Activated T-cell treated with anti-CD3 and anti-CD28 coated beads, Interleukin-2, amount 50 U/mL, for 72 hours (primary cell): ENCODE measurements around the gene ABCD2. TPM values are rescaled to one million over a fixed set of nuclear protein-coding genes. Genes with fewer than 3 reads are reported as not detected.

Experiments used
- ATAC-seq, 2 donors: fragments of 150-1000 bp; cut with Tn5 transposase; replicated peaks in 1 of 2; 2 replicates each; pipeline ENCODE4 v1.10.0; 2021; ENCODE audit warnings: moderate library complexity in 2 of 2, mild to moderate bottlenecking in 1 of 2
- DNase-seq, 2 donors: peaks; one replicate each; pipeline ENCODE4 v3.0.0; 2021 to 2022; ENCODE audit warnings: mixed read lengths in 1 of 2
- H3K27ac Mint-ChIP-seq: one replicate; pipeline ENCODE4 v1.8.0; 2022; ENCODE audit warnings: mild to moderate bottlenecking, moderate library complexity, mixed read lengths
- H3K27me3 Mint-ChIP-seq: one replicate; pipeline ENCODE4 v1.8.0; 2022; ENCODE audit warnings: low read depth, mixed read lengths
- H3K36me3 Mint-ChIP-seq, 2 donors: one replicate each; pipeline ENCODE4 v1.8.0; 2022; ENCODE audit warnings: mixed read lengths in 2 of 2, mild to moderate bottlenecking in 1 of 2; ENCODE audit not compliant: insufficient read depth in 2 of 2
- H3K4me1 Mint-ChIP-seq: one replicate; pipeline ENCODE4 v1.8.0; 2022; ENCODE audit warnings: low read depth, mixed read lengths
- H3K4me3 Mint-ChIP-seq, 2 donors: one replicate each; pipeline ENCODE4 v1.8.0; 2022; ENCODE audit warnings: mild to moderate bottlenecking in 2 of 2, mixed read lengths in 2 of 2, moderate library complexity in 2 of 2
- H3K9me3 Mint-ChIP-seq, 2 donors: one replicate each; pipeline ENCODE4 v1.8.0; 2022; ENCODE audit warnings: mixed read lengths in 2 of 2
- total RNA-seq, 2 donors: library from RNA; stranded (reverse); gene quantifications; one replicate each; pipeline ENCODE4 v1.2.3, GENCODE V29; 2022

The ABCD2 gene
- total RNA-seq, 2 donors from 2014 or later: 10.0 to 11.2 TPM

DNA sequence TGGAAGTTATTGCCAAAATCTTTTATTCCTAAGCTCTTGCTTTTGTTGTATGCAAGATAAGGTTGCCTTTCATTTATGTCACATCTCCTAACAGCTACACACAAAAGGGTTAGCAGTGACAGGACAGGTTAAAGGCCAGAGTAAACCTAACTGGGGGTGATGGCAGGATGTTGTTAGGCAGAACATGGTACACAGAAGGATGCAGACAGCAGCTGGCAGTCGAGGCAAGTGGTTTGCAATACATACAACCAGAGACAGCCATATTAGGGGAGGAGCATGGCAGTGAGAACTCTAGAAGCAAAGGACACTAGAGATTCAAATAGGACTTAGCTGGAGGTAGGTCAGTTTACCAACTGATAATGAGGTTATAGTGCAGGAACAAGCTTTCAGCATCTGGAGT is 2.7 kb upstream of the ABCD2 start:
- peaks cover 5 to 10% of the 10 kb centered on the region in 2 donors for H3K36me3 Mint-ChIP-seq
- ATAC-seq (no peak), DNase-seq (peak; percentile 4 to 28)
- H3K27ac Mint-ChIP-seq: peak overlapping the region; percentile 73
- peaks cover 59% of the 10 kb centered on the region for H3K4me1 Mint-ChIP-seq
- no peaks in the 10 kb centered on the region for H3K27me3 Mint-ChIP-seq
- H3K9me3 Mint-ChIP-seq: peaks cover 0 to 2% of the 10 kb centered on the region in 2 donors
- peak overlapping the region; percentile 62 to 63 for H3K4me3 Mint-ChIP-seq

DNA sequence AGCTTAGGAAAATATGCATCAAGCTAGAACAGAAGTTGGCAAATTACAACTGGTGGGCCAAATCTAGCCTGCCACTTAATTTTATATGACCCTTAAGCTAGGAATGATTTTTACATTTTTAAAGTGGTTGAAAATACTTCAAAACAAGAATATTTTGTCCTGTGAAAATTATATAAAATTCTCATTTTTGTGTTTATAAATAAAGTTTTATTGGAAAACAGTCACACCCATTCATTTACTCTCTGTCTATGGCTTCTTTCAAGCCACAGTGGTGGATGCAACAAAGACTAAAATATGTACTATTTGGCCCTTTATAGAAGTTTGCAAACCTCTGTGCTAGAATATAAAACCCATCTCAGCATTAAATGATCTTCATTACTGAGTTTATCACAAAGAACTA is 2.1 kb upstream of the ABCD2 start:
- ATAC-seq: no peak
- peaks cover 55% of the 10 kb centered on the region for H3K4me1 Mint-ChIP-seq
- H3K9me3 Mint-ChIP-seq: peaks cover 0 to 2% of the 10 kb centered on the region in 2 donors
- no peak for DNase-seq
- H3K4me3 Mint-ChIP-seq: peak overlapping the region; percentile 63 to 78
- peak overlapping the region; percentile 73 for H3K27ac Mint-ChIP-seq
- peaks cover 6 to 10% of the 10 kb centered on the region in 2 donors for H3K36me3 Mint-ChIP-seq
- no peaks in the 10 kb centered on the region for H3K27me3 Mint-ChIP-seq

DNA sequence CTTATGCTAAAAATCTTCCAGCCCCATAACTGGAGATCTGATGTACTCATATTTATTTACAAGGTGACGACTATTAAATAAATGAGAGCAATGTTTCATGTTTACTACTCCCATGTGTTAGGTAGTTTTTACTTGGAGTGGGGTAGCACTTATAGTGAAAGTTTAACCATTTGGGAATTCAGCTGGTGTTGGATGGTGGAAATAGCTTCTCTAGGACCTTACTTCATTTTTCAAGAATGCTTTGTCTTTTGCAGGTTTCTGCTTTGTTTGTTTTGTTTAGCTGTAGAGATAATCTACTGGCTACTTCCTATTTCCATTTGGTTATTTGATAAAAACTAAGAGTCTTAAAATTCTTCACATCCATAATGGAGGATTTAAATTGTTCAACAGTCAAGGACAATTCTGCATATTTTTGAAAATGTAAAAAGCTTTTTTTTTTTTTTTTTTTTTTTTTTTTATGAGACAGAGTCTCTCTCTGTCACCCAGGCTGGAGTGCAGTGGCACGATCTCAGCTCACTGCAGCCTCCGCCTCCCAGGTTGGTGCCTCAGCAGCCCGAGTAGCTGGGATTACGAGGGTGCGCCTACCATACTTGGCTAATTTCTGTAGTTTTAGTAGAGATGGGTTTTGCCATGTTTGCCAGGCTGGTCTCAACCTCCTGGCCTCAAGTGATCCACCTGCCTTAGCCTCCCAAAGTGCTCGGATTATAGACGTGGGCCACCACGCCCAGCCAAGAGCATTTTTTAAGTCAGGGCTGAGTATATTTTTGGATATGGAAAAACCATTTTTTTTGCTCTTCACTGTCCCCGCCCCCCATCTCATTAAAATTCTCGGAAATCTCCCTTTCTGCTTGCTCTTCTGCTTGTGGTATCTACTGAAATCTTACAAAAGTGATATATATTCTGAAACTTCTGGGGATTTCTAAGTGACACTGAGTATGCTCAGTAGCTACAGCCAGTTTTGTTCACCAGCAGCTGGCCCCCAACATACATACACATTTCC is 1.4 kb upstream of the ABCD2 start:
- peak overlapping the region; percentile 73 for H3K27ac Mint-ChIP-seq
- peaks cover 0 to 2% of the 10 kb centered on the region in 2 donors for H3K9me3 Mint-ChIP-seq
- H3K4me1 Mint-ChIP-seq: peaks cover 48% of the 10 kb centered on the region
- H3K36me3 Mint-ChIP-seq: peaks cover 6 to 10% of the 10 kb centered on the region in 2 donors
- DNase-seq: peak; percentile 65 to 74
- H3K4me3 Mint-ChIP-seq: peak overlapping the region in 1 of 2 donors; percentile 78
- H3K27me3 Mint-ChIP-seq: no peaks in the 10 kb centered on the region
- ATAC-seq: peak; percentile 72 to 75

DNA sequence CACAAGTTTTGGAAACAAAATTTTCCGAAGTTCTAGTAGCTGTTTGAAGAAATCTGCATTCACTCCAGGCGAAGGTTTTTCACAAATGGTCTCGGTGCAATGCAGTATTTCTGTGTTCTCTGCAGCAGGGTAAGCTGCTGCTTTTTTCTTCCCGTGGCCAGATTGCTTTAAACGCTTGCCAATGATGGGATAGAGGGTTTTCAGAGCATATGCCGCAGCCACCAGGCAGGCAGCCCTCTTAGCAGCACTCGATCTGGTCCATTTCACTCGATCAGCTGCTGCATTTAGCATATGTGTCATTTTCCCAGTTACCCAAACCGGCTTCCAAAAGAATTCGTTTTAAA is 315 bp downstream of the ABCD2 start:
- peak; percentile 9 to 35 for DNase-seq
- Mint-ChIP-seq H3K9me3 (peaks cover 0 to 2% of the 10 kb centered on the region in 2 donors), H3K4me3 (no peak overlapping the region)

DNA sequence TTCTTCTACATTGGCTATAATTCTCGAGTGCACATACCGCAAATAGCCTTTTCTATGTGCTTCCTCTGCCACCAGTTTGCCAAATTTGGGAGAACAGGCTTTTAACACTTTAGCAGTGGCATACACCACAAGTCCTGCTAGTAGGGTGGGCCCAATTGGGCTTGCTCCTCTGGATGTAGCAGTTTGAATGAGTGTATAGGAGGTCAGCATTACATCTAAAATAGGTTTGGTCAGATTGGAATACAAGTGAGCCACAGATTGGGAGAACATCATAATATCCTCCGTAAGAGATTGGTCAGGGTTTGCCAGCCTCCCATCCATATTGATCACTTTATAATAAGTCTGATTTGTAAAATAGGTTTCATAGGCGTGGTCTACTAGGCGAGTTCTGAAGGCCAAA is 902 bp downstream of the ABCD2 start:
- H3K36me3 Mint-ChIP-seq: peaks cover 6 to 9% of the 10 kb centered on the region in 2 donors
- H3K4me1 Mint-ChIP-seq: peaks cover 34% of the 10 kb centered on the region
- peaks cover 0 to 2% of the 10 kb centered on the region in 2 donors for H3K9me3 Mint-ChIP-seq
- DNase-seq (peak in 1 of 2 donors; percentile 3), ATAC-seq (no peak)
- no peaks in the 10 kb centered on the region for H3K27me3 Mint-ChIP-seq
- H3K4me3 Mint-ChIP-seq: no peak overlapping the region
- no peak overlapping the region for H3K27ac Mint-ChIP-seq

More for the DNA sequence above, 315 bp downstream of the ABCD2 start:
- peak; percentile 8 to 13 for ATAC-seq
- peaks cover 6 to 9% of the 10 kb centered on the region in 2 donors for H3K36me3 Mint-ChIP-seq
- peaks cover 34% of the 10 kb centered on the region for H3K4me1 Mint-ChIP-seq
- H3K27ac Mint-ChIP-seq: no peak overlapping the region
- H3K27me3 Mint-ChIP-seq: no peaks in the 10 kb centered on the region

DNA sequence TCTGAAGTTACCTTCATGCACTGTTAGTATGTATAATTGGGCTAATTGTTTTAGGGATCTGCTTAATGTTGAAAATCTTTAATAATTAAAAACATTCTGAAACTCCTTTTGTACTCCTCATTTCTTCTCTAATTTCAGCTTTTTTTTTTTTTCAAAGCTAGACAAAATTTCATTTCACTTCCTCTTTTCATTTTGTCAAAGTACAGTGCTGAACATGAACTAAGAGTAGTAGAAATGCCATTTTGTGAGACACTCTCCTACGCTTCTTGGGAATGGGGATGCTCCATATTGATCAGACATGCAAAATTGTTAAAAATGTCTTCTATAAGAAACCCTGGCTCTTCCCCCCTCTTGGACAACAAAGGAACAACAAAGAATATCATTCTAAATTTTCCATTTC is 1.7 kb downstream of the ABCD2 start:
- H3K27ac Mint-ChIP-seq: no peak overlapping the region
- H3K9me3 Mint-ChIP-seq: peaks cover 0 to 2% of the 10 kb centered on the region in 2 donors
- H3K27me3 Mint-ChIP-seq: no peaks in the 10 kb centered on the region
- DNase-seq: no peak
- no peak overlapping the region for H3K4me3 Mint-ChIP-seq
- peaks cover 32% of the 10 kb centered on the region for H3K4me1 Mint-ChIP-seq
- ATAC-seq: no peak
- peaks cover 6 to 10% of the 10 kb centered on the region in 2 donors for H3K36me3 Mint-ChIP-seq

- Mint-ChIP-seq H3K9me3 (no peaks in the 10 kb centered on the region), H3K4me3 (peak overlapping the region; percentile 78 to 92), H3K27me3 (no peaks in the 10 kb centered on the region), H3K36me3 (peaks cover 6 to 10% of the 10 kb centered on the region in 2 donors), H3K4me1 (peaks cover 24% of the 10 kb centered on the region), H3K27ac (peak overlapping the region; percentile 74)
- no peak for ATAC-seq
- no peak for DNase-seq
These were observed 2.9 kb downstream of the ABCD2 start for GRCh38 chr12:39616666-39617065.

DNA sequence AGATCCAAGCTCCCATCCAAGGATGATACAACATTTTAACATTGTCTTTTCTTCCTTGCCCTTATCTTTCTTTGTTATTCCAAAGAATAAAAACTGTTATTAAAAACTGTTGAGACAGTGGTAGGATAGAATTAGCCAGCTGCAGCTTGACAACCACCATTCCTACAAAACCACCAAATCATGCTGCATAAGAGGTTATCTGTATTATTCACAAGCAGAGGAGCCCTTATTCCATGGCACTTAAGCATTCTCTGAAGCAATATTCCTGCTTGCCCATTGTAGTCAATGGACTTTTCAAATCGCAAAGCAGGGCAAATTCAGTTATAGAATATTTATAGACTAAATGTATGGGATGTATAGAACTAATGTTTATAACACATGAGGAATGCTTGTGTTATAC is 3.4 kb downstream of the ABCD2 start:
- H3K36me3 Mint-ChIP-seq: peaks cover 7 to 10% of the 10 kb centered on the region in 2 donors
- peak overlapping the region; percentile 86 for H3K27ac Mint-ChIP-seq
- no peak for ATAC-seq
- H3K4me1 Mint-ChIP-seq: peaks cover 20% of the 10 kb centered on the region
- H3K9me3 Mint-ChIP-seq: no peaks in the 10 kb centered on the region
- no peaks in the 10 kb centered on the region for H3K27me3 Mint-ChIP-seq
- DNase-seq: no peak
- peak overlapping the region; percentile 78 to 92 for H3K4me3 Mint-ChIP-seq

DNA sequence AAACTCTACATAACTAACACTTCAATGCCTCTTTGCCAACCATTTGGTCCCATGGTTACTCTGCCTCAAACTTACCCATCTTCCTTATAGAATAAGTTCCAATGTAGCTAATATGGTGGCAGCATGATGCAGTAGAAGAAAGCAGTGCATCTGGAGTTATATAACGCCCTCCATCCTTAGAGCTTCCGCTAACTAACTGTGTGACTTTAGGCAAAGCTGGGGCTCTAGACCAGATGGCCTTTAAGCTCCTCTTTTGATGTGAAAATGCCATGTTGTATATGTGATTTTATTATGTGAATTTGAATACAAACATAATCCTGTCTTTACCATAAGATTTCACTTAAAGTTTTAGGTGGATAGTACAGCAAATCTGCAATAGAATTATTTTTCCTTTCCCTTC is 6.1 kb downstream of the ABCD2 start:
- no peak overlapping the region for H3K27ac Mint-ChIP-seq
- no peak for ATAC-seq
- H3K36me3 Mint-ChIP-seq: peaks cover 7 to 11% of the 10 kb centered on the region in 2 donors
- peak overlapping the region; percentile 78 to 83 for H3K4me3 Mint-ChIP-seq
- H3K4me1 Mint-ChIP-seq: peaks cover 24% of the 10 kb centered on the region
- H3K27me3 Mint-ChIP-seq: no peaks in the 10 kb centered on the region
- DNase-seq: no peak
- H3K9me3 Mint-ChIP-seq: no peaks in the 10 kb centered on the region

DNA sequence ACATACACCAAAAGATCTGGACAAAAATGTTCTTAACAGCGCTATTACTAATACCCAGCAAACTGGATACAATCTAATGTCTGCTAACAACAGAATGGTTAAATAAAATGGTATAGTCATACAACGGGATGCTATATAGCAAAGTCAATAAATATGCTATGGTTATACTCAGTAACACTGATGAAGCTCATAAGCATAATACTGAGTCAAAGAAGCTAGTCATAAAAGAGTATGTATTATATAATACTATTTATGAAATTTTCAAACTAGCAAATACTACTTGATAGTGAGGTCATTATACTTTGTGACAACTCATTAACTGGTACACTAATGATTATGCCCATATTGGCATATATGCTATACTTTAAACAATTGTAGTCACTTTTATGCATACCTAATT is 7.4 kb downstream of the ABCD2 start:
- Mint-ChIP-seq H3K4me3 (peak overlapping the region in 1 of 2 donors; percentile 46), H3K27ac (no peak overlapping the region), H3K9me3 (no peaks in the 10 kb centered on the region), H3K4me1 (peaks cover 29% of the 10 kb centered on the region), H3K36me3 (peaks cover 5 to 6% of the 10 kb centered on the region in 2 donors), H3K27me3 (no peaks in the 10 kb centered on the region)
- ATAC-seq: no peak
- no peak for DNase-seq

GRCh38 chr12:39611818-39612217 is 7.8 kb downstream of the ABCD2 start:
- Mint-ChIP-seq H3K9me3 (no peaks in the 10 kb centered on the region), H3K27me3 (no peaks in the 10 kb centered on the region), H3K4me3 (peak overlapping the region in 1 of 2 donors; percentile 46), H3K4me1 (peaks cover 29% of the 10 kb centered on the region), H3K27ac (no peak overlapping the region), H3K36me3 (peaks cover 4 to 7% of the 10 kb centered on the region in 2 donors)
- DNase-seq (no peak), ATAC-seq (no peak)

GRCh38 chr12:39610436-39611025 is 9.1 kb downstream of the ABCD2 start:
- Mint-ChIP-seq H3K36me3 (peaks cover 4 to 10% of the 10 kb centered on the region in 2 donors), H3K27me3 (no peaks in the 10 kb centered on the region), H3K27ac (peak overlapping the region; percentile 72), H3K9me3 (no peaks in the 10 kb centered on the region), H3K4me3 (no peak overlapping the region), H3K4me1 (peaks cover 37% of the 10 kb centered on the region)
- no peak for ATAC-seq
- DNase-seq: no peak

GRCh38 chr12:39606712-39607423 is 12.7 kb downstream of the ABCD2 start:
- DNase-seq (no peak), ATAC-seq (no peak)
- H3K4me1 Mint-ChIP-seq: peaks cover 23% of the 10 kb centered on the region
- H3K27me3 Mint-ChIP-seq: no peaks in the 10 kb centered on the region
- no peaks in the 10 kb centered on the region for H3K9me3 Mint-ChIP-seq
- H3K27ac Mint-ChIP-seq: no peak overlapping the region
- H3K4me3 Mint-ChIP-seq: no peak overlapping the region
- H3K36me3 Mint-ChIP-seq: peaks cover 3 to 15% of the 10 kb centered on the region in 2 donors
